Urinary bladder (tissue), 4 donors: ENCODE measurements around the gene GARNL3. TPM values are rescaled to one million over a fixed set of nuclear protein-coding genes. Genes with fewer than 3 reads are reported as not detected.
A peak's percentile ranks its signal among the peaks of the same experiment; 100 is the strongest.

ENCODE experiments used
- DNase-seq: peaks from one replicate; pipeline ENCODE4 v3.0.0-alpha.2; 2015; ENCODE audit errors: extremely low spot score
- H3K27ac ChIP-seq: one replicate; pipeline ENCODE4 v1.5.1; 2013; ENCODE audit warnings: low read depth, mild to moderate bottlenecking, moderate library complexity
- H3K36me3 ChIP-seq: one replicate; pipeline ENCODE4 v1.6.1; 2013; ENCODE audit warnings: mild to moderate bottlenecking, moderate library complexity; ENCODE audit not compliant: insufficient read depth
- H3K4me1 ChIP-seq: one replicate; pipeline ENCODE4 v1.6.1; 2013; ENCODE audit warnings: mild to moderate bottlenecking, moderate library complexity; ENCODE audit not compliant: insufficient read depth
- H3K4me3 ChIP-seq: one replicate; pipeline ENCODE4 v1.5.1; 2013; ENCODE audit warnings: low read depth, low read length
- WGBS: extraction: QIAGEN DNeasy Blood & Tissue Kit; methylation state at CpG from one replicate; pipeline ENCODE4 v1.1.7; 2013; 5-methylcytosine and 5-hydroxymethylcytosine counted together
- polyA plus RNA-seq: library from polyadenylated mRNA; stranded (reverse); fragments of 200-250 nt; gene quantifications from one replicate; pipeline ENCODE4 v1.2.3, GENCODE V29; 2013
- total RNA-seq: library from RNA; depleted of rRNA; stranded (reverse); fragments of >200 nt; gene quantifications from one replicate; pipeline ENCODE4 v1.2.3, GENCODE V29; 2014
- donor health status: healthy with polysubstance abuse.
- donor health status: healthy.

The GARNL3 gene
- total RNA-seq (58.0 TPM), polyA plus RNA-seq (22.0 TPM)

GRCh38 chr9:127264462-127265219 lies at the start of gene GARNL3:
GARNL3 (plus strand) TSS chr9:127264774; CDS start chr9:127264878, 104 bp downstream.
- H3K27ac ChIP-seq, result no peak within 1 kb of the TSS
- no peaks in the 10 kb centered on the region for H3K4me1 ChIP-seq
- WGBS, result 29% methylated on average over 8 of the region's 8 CpGs

GRCh38 chr9:127215268-127216209 lies 49.0 kb upstream of the GARNL3 start:
- 88% methylated on average over 14 of the region's 14 CpGs for WGBS
- H3K36me3 ChIP-seq, result no peaks in the 10 kb centered on the region
- H3K27ac ChIP-seq, result no peak overlapping the region
- no peak for DNase-seq
- no peak overlapping the region for H3K4me3 ChIP-seq
- H3K4me1 ChIP-seq, result no peaks in the 10 kb centered on the region

More at GRCh38 chr9:127264462-127265219, at the start of gene GARNL3:
- no peak within 1 kb of the TSS for H3K4me3 ChIP-seq
- H3K36me3 ChIP-seq, result no peaks in the 10 kb centered on the region
- DNase-seq, result no peak

GRCh38 chr9:127216210-127216887 lies 48.2 kb upstream of the GARNL3 start:
- H3K4me1 ChIP-seq, result no peaks in the 10 kb centered on the region
- DNase-seq, result no peak
- H3K36me3 ChIP-seq, result no peaks in the 10 kb centered on the region
- 93% methylated on average over 7 of the region's 7 CpGs for WGBS
- no peak overlapping the region for H3K4me3 ChIP-seq
- H3K27ac ChIP-seq, result no peak overlapping the region

- H3K27ac ChIP-seq, result no peak overlapping the region
- H3K36me3 ChIP-seq, result no peaks in the 10 kb centered on the region
- no peaks in the 10 kb centered on the region for H3K4me1 ChIP-seq
- H3K4me3 ChIP-seq, result no peak overlapping the region
- WGBS, result 89% methylated on average over 5 of the region's 5 CpGs
- DNase-seq, result no peak
These were observed 47.7 kb upstream of the GARNL3 start for GRCh38 chr9:127216888-127217217.

GRCh38 chr9:127218818-127219217 lies 45.8 kb upstream of the GARNL3 start:
- 85% methylated on average over 10 of the region's 10 CpGs for WGBS
- Histone ChIP-seq H3K4me3 (no peak overlapping the region), H3K36me3 (no peaks in the 10 kb centered on the region), H3K4me1 (no peaks in the 10 kb centered on the region), H3K27ac (no peak overlapping the region)
- no peak for DNase-seq

GRCh38 chr9:127219520-127219919 lies 45.1 kb upstream of the GARNL3 start:
- H3K4me3 ChIP-seq, result no peak overlapping the region
- H3K4me1 ChIP-seq, result no peaks in the 10 kb centered on the region
- no peaks in the 10 kb centered on the region for H3K36me3 ChIP-seq
- no peak overlapping the region for H3K27ac ChIP-seq
- no peak for DNase-seq
- 77% methylated on average over 6 of the region's 6 CpGs for WGBS

GRCh38 chr9:127221695-127222094 lies 42.9 kb upstream of the GARNL3 start:
- no peak for DNase-seq
- 83% methylated on average over 2 of the region's 2 CpGs for WGBS
- no peaks in the 10 kb centered on the region for H3K36me3 ChIP-seq

GRCh38 chr9:127222388-127223095 lies 42.0 kb upstream of the GARNL3 start:
- no peak for DNase-seq
- 85% methylated on average over 15 of the region's 15 CpGs for WGBS
- no peak overlapping the region for H3K27ac ChIP-seq
- no peak overlapping the region for H3K4me3 ChIP-seq
- no peaks in the 10 kb centered on the region for H3K4me1 ChIP-seq
- H3K36me3 ChIP-seq, result no peaks in the 10 kb centered on the region

More at GRCh38 chr9:127221695-127222094, 42.9 kb upstream of the GARNL3 start:
- Histone ChIP-seq H3K4me3 (no peak overlapping the region), H3K27ac (no peak overlapping the region), H3K4me1 (no peaks in the 10 kb centered on the region)

- no peaks in the 10 kb centered on the region for H3K36me3 ChIP-seq
- no peak overlapping the region for H3K4me3 ChIP-seq
- H3K27ac ChIP-seq, result no peak overlapping the region
- no peaks in the 10 kb centered on the region for H3K4me1 ChIP-seq
- no peak for DNase-seq
- 42% methylated on average over 4 of the region's 4 CpGs for WGBS
These were observed 41.3 kb upstream of the GARNL3 start for GRCh38 chr9:127223266-127223665.

- H3K27ac ChIP-seq, result no peak overlapping the region
- H3K4me3 ChIP-seq, result peak overlapping the region; percentile 73
- H3K4me1 ChIP-seq, result no peaks in the 10 kb centered on the region
- WGBS, result 26% methylated on average over 8 of the region's 8 CpGs
- no peaks in the 10 kb centered on the region for H3K36me3 ChIP-seq
- no peak for DNase-seq
These were observed 40.8 kb upstream of the GARNL3 start for GRCh38 chr9:127223810-127224177.

- H3K4me1 ChIP-seq, result no peaks in the 10 kb centered on the region
- under 1% methylated on average over 56 of the region's 56 CpGs for WGBS
- no peaks in the 10 kb centered on the region for H3K36me3 ChIP-seq
- peak; percentile 83 for DNase-seq
- H3K27ac ChIP-seq, result peak overlapping the region; percentile 55
- peak overlapping the region; percentile 73 for H3K4me3 ChIP-seq
These were observed 40.2 kb upstream of the GARNL3 start for GRCh38 chr9:127224178-127224882.

GRCh38 chr9:127224883-127225739 lies 39.5 kb upstream of the GARNL3 start:
- no peak overlapping the region for H3K27ac ChIP-seq
- peak overlapping the region; percentile 73 for H3K4me3 ChIP-seq
- no peaks in the 10 kb centered on the region for H3K4me1 ChIP-seq
- WGBS, result 1% methylated on average over 105 of the region's 106 CpGs
- H3K36me3 ChIP-seq, result no peaks in the 10 kb centered on the region
- peak; percentile 88 for DNase-seq
